K562 (cell line): ENCODE measurements around the gene ZMYND15. TPM values are rescaled to one million over a fixed set of nuclear protein-coding genes. Genes with fewer than 3 reads are reported as not detected.
A peak's percentile ranks its signal among the peaks of the same experiment; 100 is the strongest.
"Not testable (repeated sequence)": the region's sequence is repeated elsewhere in the genome, so short reads cannot be mapped to it uniquely, and the experiment has no call there.

ENCODE experiments used
- ATAC-seq: fragments of 200-7000 bp; cut with Tn5 transposase; 3 replicates; pipeline ENCODE4 v1.9.1; 2020; ENCODE audit warnings: moderate library complexity
- BruUV-seq: library from RNA; stranded (reverse); fragments of 400-500 nt; replicated peaks from 2 replicates; lab custom pipeline; 2021; lab: Mats Ljungman, UMichigan
- CTCF ChIA-PET: fragments of 300-600 bp; formaldehyde crosslinking; extraction: SDS; loops from one replicate; lab custom pipeline; 2021; ENCODE audit warnings: low intra/inter-chr PET ratio; lab: Yijun Ruan, JAX
- POLR2A ChIA-PET: fragments of 300-600, 350-650 bp; sonication (Branson Sonifier 250); formaldehyde crosslinking; extraction: SDS; loops from one replicate; lab custom pipeline; 2021; ENCODE audit warnings: antibody characterized with exemption, inconsistent platforms; lab: Yijun Ruan, JAX
- DNase-seq, 4 experiments: peaks; one replicate each; pipeline versions ENCODE4 v3.0.0 to v3.0.0-alpha.2; 2011 to 2018; ENCODE audit warnings: low spot score in 3 of 4, mixed read lengths in 3 of 4; ENCODE audit errors: extremely low read depth in 1 of 4
- FAIRE-seq: peaks from 2 replicates; lab custom pipeline; 2011; peaks lifted over from hg19 to GRCh38; lab: Jason Lieb, UNC
- H2AFZ ChIP-seq: 2 replicates; pipeline ENCODE4 v1.6.0; 2011; ENCODE audit warnings: low read depth, low read length, control low read depth, inconsistent platforms
- H3K27ac ChIP-seq: fragments of 200-600 bp; 3 replicates; pipeline ENCODE4 v1.8.0; 2011; ENCODE audit warnings: low read depth, mild to moderate bottlenecking, control low read depth, inconsistent platforms, low read length, moderate library complexity, mixed read lengths; ENCODE audit errors: extremely low read depth
- H3K27me3 ChIP-seq, 2 experiments: fragments of 300-600 bp in 1 of 2; 2 replicates in 1 of 2; 3 replicates in 1 of 2; pipeline versions ENCODE4 v1.6.0 to v1.8.0; 2011; ENCODE audit warnings: inconsistent platforms in 2 of 2, low read length in 2 of 2, mild to moderate bottlenecking in 1 of 2, mixed read lengths in 1 of 2, moderate library complexity in 1 of 2; ENCODE audit not compliant: control insufficient read depth in 2 of 2, insufficient read depth in 2 of 2
- H3K36me3 ChIP-seq: fragments of 300-600 bp; 3 replicates; pipeline ENCODE4 v1.8.0; 2011; ENCODE audit warnings: mild to moderate bottlenecking, low read length, inconsistent platforms; ENCODE audit not compliant: control insufficient read depth, insufficient read depth
- H3K4me1 ChIP-seq, 2 experiments: fragments of 200-600 bp in 1 of 2; replicated peaks in 1 of 2; 2 replicates in 1 of 2; 3 replicates in 1 of 2; pipeline versions ENCODE4 v1.5.1 to v1.8.0; 2011; ENCODE audit warnings: inconsistent platforms in 2 of 2, low read length in 2 of 2, mild to moderate bottlenecking in 1 of 2, mixed read lengths in 1 of 2, moderate library complexity in 1 of 2; ENCODE audit not compliant: control insufficient read depth in 2 of 2, insufficient read depth in 2 of 2
- H3K4me2 ChIP-seq: 2 replicates; pipeline ENCODE4 v1.6.1; 2011; ENCODE audit warnings: low read length, control low read depth, inconsistent platforms, mixed read lengths; ENCODE audit not compliant: insufficient read depth
- H3K4me3 ChIP-seq: fragments of 200-600 bp; sonication (generic), shearing (Covaris generic); 2 replicates; pipeline ENCODE4 v1.5.1; 2016; ENCODE audit warnings: control low read depth, inconsistent platforms
- H3K79me2 ChIP-seq: fragments of 200-600 bp; 3 replicates; pipeline ENCODE4 v1.8.0; 2011; ENCODE audit warnings: low read length, inconsistent platforms; ENCODE audit not compliant: control insufficient read depth, insufficient read depth
- H3K9ac ChIP-seq, 2 experiments: 2 replicates each; pipeline versions ENCODE4 v1.6.0 to v1.6.1; 2011; ENCODE audit warnings: low read depth in 2 of 2, low read length in 2 of 2, control low read depth in 1 of 2, inconsistent platforms in 1 of 2, mild to moderate bottlenecking in 1 of 2, mixed read lengths in 1 of 2; ENCODE audit not compliant: insufficient read depth in 1 of 2
- H3K9me1 ChIP-seq: one replicate; pipeline ENCODE4 v1.6.0; 2011; ENCODE audit warnings: inconsistent platforms, mild to moderate bottlenecking, low read length, moderate library complexity; ENCODE audit not compliant: control insufficient read depth, insufficient read depth
- H3K9me3 ChIP-seq: replicated peaks from 2 replicates; pipeline ENCODE4 v1.5.1; 2011; ENCODE audit warnings: low read depth, low read length, inconsistent platforms; ENCODE audit not compliant: control insufficient read depth, insufficient read depth
- H4K20me1 ChIP-seq: replicated peaks from 2 replicates; pipeline ENCODE4 v1.6.1; 2011; ENCODE audit warnings: low read length, inconsistent platforms, mixed read lengths; ENCODE audit not compliant: control insufficient read depth, insufficient read depth
- CTCF ChIP-seq, 3 experiments: IDR thresholded peaks in 2 of 3; conservative IDR thresholded peaks in 1 of 3; 2 replicates each; pipeline ENCODE4 v1.5.1; 2011 to 2012; ENCODE audit warnings: low read length in 3 of 3, mild to moderate bottlenecking in 3 of 3, control low read depth in 2 of 3, improper control_type of control experiment in 1 of 3, inconsistent platforms in 1 of 3, low read depth in 1 of 3, mixed read lengths in 1 of 3, moderate library complexity in 1 of 3; ENCODE audit not compliant: insufficient read depth in 2 of 3
- RAD21 ChIP-seq, 2 experiments: fragments of 250-450 bp in 1 of 2; fragments of 450-650 bp in 1 of 2; sonication (Bioruptor Pico) in 1 of 2; formaldehyde crosslinking in 1 of 2; IDR thresholded peaks in 1 of 2; conservative IDR thresholded peaks in 1 of 2; 2 replicates each; pipeline versions ENCODE4 v1.4.0 to v1.8.0; 2020 to 2022; ENCODE audit warnings: mild to moderate bottlenecking in 2 of 2, moderate library complexity in 1 of 2
- SRF ChIP-seq, 2 experiments: fragments of 250-450, 450-650 bp in 1 of 2; sonication (Bioruptor Pico) in 1 of 2; sonication (generic) in 1 of 2; formaldehyde crosslinking; IDR thresholded peaks; 2 replicates each; pipeline versions ENCODE4 v1.5.0 to v1.5.1; 2020 to 2022; ENCODE audit warnings: mild to moderate bottlenecking in 1 of 2, missing genetic modification reagents in 1 of 2
- WGBS: fragments of 100-300 bp; shearing (Covaris generic); methylation state at CpG from one replicate; pipeline ENCODE4 v1.1.6; 2016; ENCODE audit warnings: low coverage, mixed read lengths; ENCODE audit not compliant: insufficient coverage; ENCODE audit errors: missing lambda C conversion rate; 5-methylcytosine and 5-hydroxymethylcytosine counted together
- in situ Hi-C: fragments of 300-500 bp; cut with MboI; formaldehyde crosslinking; loops from 4 replicates; pipeline ENCODE4 v1.15.0; 2018; ENCODE audit warnings: inconsistent platforms, mixed read lengths
- intact Hi-C: fragments of 100-400 bp; cut with micrococcal nuclease; formaldehyde crosslinking; loops from 2 replicates; pipeline ENCODE4 v1.14.2; 2022
- polyA plus RNA-seq, 8 experiments: library from polyadenylated mRNA; depleted of rRNA in 4 of 8; stranded (reverse) in 5 of 8; unstranded in 3 of 8; fragments of >200 nt; fragmentation: Nextera tagmentation in 2 of 8; fragmentation: Illumina TruSeq in 1 of 8; extraction: Ambion mirVana in 2 of 8; extraction: Trizol in 1 of 8; gene quantifications; 2 replicates each; pipeline versions ENCODE4 v1.2.1 to v1.2.3, GENCODE V29; 2011 to 2014; ENCODE audit warnings: inconsistent platforms in 1 of 8, missing spikeins in 1 of 8
- total RNA-seq, 7 experiments: library from RNA; depleted of rRNA in 6 of 7; stranded (reverse); fragments of >200 nt in 6 of 7; fragmentation: Illumina TruSeq in 2 of 7; extraction: Trizol in 2 of 7; gene quantifications; 2 replicates each; pipeline versions ENCODE4 v1.2.1 to v1.2.3, GENCODE V29; 2011 to 2021; ENCODE audit warnings: low replicate concordance in 1 of 7

Gene ZMYND15
- total and polyA plus RNA-seq, 9 of the 15 experiments (the other 6 are each of a cell fraction or from before 2014, with no cell fraction given), result 0.09 TPM; not detected in 8

GRCh38 chr17:4699401-4700056, 40.1 kb upstream of the ZMYND15 start:
- H3K9ac ChIP-seq, H4K20me1 ChIP-seq, H3K4me3 ChIP-seq, FAIRE-seq, H3K4me2 ChIP-seq, H3K4me1 ChIP-seq, H3K9me1 ChIP-seq, DNase-seq, H2AFZ ChIP-seq, H3K9me3 ChIP-seq, in situ Hi-C loops, BruUV-seq, H3K27ac ChIP-seq, ATAC-seq, H3K27me3 ChIP-seq: not testable (repeated sequence)
- Histone ChIP-seq H3K36me3 (peaks cover 41% of the 10 kb centered on the region), H3K79me2 (peaks cover 76% of the 10 kb centered on the region)
- POLR2A ChIA-PET, result interaction anchor here (0.6 kb wide), 1 partner anchor 116 kb away, joined by 3 read pairs; no protein-coding TSS in a partner anchor
- TF ChIP-seq CTCF (IDR thresholded peaks at IDR 0.05 in 2 of 3, conservative IDR thresholded peaks at IDR 0.05 in 1 of 3; ENCODE audit: insufficient read depth in 2 of 3, low read depth in 1 of 3, low read length in 3 of 3) (peak in 1 of 3 experiments; percentile 30; a peak in 1 of 6 replicates), RAD21 (CRISPR knock-in tag; conservative IDR thresholded peaks at IDR 0.05 in 1 of 2, IDR thresholded peaks at IDR 0.05 in 1 of 2) (peak; percentile 16 to 33; a peak in 3 of 4 replicates), SRF (CRISPR knock-in tag; IDR thresholded peaks at IDR 0.05) (peak in 1 of 2 experiments; percentile 88; a peak in 2 of 4 replicates)
- intact Hi-C loops, result loop anchor here (10.0 kb wide), 2 partner anchors 75 to 135 kb away; partner anchors contain the start of gene GGT6
- CTCF ChIA-PET, result interaction anchor here (0.9 kb wide), 1 partner anchor 500 kb away, joined by 4 read pairs; no protein-coding TSS in a partner anchor
- WGBS, result 78% methylated on average over 7 of the region's 13 CpGs
